ENCODE data around the gene SLC15A4. TPM values are rescaled to one million over a fixed set of nuclear protein-coding genes. Genes with fewer than 3 reads are reported as not detected.

Gene SLC15A4
- polyA plus RNA-seq, 2 of the 4 experiments (the other 2 are of a cell fraction), result 21.6 to 40.0 TPM

- TF ChIP-seq REST (IDR thresholded peaks at IDR 0.05) (no peak), HEYL (CRISPR knock-in tag; IDR thresholded peaks at IDR 0.05) (no peak), FOXS1 (CRISPR knock-in tag; IDR thresholded peaks at IDR 0.05) (no peak), POLR2AphosphoS2 (conservative IDR thresholded peaks at IDR 0.05; ENCODE audit: low read length) (no peak), BHLHE40 (IDR thresholded peaks at IDR 0.05; ENCODE audit: low read depth, low read length) (no peak), CBX8 (IDR thresholded peaks at IDR 0.05) (no peak)
Measured at GRCh38 chr12:128794661-128795529, 28.9 kb downstream of the SLC15A4 start (continued).

- ChIA-PET POLR2A (no interaction called here), CTCF (interaction anchor here (1.8 kb wide), 1 partner anchor 12 kb away, joined by 5 read pairs; no protein-coding TSS in a partner anchor)
- DNase-seq (ENCODE audit: low read depth in 1 of 2, low spot score in 1 of 2) (no peak), FAIRE-seq (no peak), ATAC-seq (no peak)
- H3K4me1 ChIP-seq, result no peaks in the 10 kb centered on the region
- WGBS (ENCODE audit: missing lambda C conversion rate), result 93% methylated on average over 6 of the region's 6 CpGs
- H3K4me3 ChIP-seq, result no peak overlapping the region
- H3K4me2 ChIP-seq, result no peak overlapping the region
- H3K9me3 ChIP-seq, result no peaks in the 10 kb centered on the region
- TF ChIP-seq JUNB (IDR thresholded peaks at IDR 0.05) (no peak), MYC (IDR thresholded peaks at IDR 0.05; ENCODE audit: borderline replicate concordance, low read length) (no peak), MAZ (IDR thresholded peaks at IDR 0.05; ENCODE audit: borderline replicate concordance, low read depth, low read length) (no peak), CBX2 (IDR thresholded peaks at IDR 0.05; ENCODE audit: borderline replicate concordance, low read depth) (no peak), ZSCAN20 (CRISPR knock-in tag; IDR thresholded peaks at IDR 0.05) (no peak), KDM5A (IDR thresholded peaks at IDR 0.05) (no peak), REST (IDR thresholded peaks at IDR 0.05) (no peak), HMGXB4 (CRISPR knock-in tag; IDR thresholded peaks at IDR 0.05; ENCODE audit: borderline replicate concordance) (no peak), JUN (IDR thresholded peaks at IDR 0.05) (no peak), RAD21 (conservative IDR thresholded peaks at IDR 0.05 in 1 of 2, IDR thresholded peaks at IDR 0.05 in 1 of 2) (no peak), HOXB5 (CRISPR knock-in tag; IDR thresholded peaks at IDR 0.05) (no peak), MAX (IDR thresholded peaks at IDR 0.05) (no peak), ESRRA (IDR thresholded peaks at IDR 0.05; ENCODE audit: borderline replicate concordance, low read length) (no peak), MAFK (IDR thresholded peaks at IDR 0.05; ENCODE audit: partially characterized antibody) (no peak), FOSB (CRISPR knock-in tag; IDR thresholded peaks at IDR 0.05) (no peak), E2F6 (IDR thresholded peaks at IDR 0.05; ENCODE audit: borderline replicate concordance, low read depth) (no peak)
- TF ChIP-seq, protein P1, sequence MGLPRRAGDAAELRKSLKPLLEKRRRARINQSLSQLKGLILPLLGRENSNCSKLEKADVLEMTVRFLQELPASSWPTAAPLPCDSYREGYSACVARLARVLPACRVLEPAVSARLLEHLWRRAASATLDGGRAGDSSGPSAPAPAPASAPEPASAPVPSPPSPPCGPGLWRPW (IDR thresholded peaks at IDR 0.05), result no peak
- TF ChIP-seq, protein P2, sequence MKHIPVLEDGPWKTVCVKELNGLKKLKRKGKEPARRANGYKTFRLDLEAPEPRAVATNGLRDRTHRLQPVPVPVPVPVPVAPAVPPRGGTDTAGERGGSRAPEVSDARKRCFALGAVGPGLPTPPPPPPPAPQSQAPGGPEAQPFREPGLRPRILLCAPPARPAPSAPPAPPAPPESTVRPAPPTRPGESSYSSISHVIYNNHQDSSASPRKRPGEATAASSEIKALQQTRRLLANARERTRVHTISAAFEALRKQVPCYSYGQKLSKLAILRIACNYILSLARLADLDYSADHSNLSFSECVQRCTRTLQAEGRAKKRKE (CRISPR knock-in tag; IDR thresholded peaks at IDR 0.05; ENCODE audit: low read depth), result no peak
- no peak overlapping the region for H3K27ac ChIP-seq
Measured at GRCh38 chr12:128793701-128794100, 30.1 kb downstream of the SLC15A4 start.
